ENCODE measurements around the gene RASGRF2.
A peak's percentile ranks its signal among the peaks of the same experiment; 100 is the strongest.

The RASGRF2 gene

GRCh38 chr5:81140441-81140840 lies 180.3 kb downstream of the RASGRF2 start:
- DNase-seq (ENCODE audit: low read depth), result no peak

- DNase-seq (ENCODE audit: low read depth), result peak; percentile 10
These were observed 180.8 kb downstream of the RASGRF2 start for GRCh38 chr5:81140943-81141342.

DNA sequence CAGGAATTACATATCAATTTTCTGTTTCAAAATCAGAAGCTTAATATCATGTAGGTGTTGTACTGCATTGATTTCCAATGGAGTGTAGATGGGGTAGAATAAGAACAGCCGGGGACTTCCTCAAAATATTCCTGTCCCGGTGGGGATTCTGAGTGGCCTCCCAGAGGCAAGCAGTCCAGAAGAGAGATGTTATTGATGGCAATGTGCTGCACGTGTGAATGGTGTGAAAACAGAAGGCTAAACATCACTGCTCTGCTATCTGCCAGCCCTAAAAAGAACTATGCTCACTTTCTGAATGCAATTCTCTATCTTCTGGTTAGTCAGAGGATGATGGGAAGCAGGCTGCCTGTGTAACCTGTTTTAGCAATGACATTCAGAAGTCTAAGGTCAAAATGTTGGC lies 181.9 kb downstream of the RASGRF2 start:
- no peak for DNase-seq (ENCODE audit: low read depth)

DNA sequence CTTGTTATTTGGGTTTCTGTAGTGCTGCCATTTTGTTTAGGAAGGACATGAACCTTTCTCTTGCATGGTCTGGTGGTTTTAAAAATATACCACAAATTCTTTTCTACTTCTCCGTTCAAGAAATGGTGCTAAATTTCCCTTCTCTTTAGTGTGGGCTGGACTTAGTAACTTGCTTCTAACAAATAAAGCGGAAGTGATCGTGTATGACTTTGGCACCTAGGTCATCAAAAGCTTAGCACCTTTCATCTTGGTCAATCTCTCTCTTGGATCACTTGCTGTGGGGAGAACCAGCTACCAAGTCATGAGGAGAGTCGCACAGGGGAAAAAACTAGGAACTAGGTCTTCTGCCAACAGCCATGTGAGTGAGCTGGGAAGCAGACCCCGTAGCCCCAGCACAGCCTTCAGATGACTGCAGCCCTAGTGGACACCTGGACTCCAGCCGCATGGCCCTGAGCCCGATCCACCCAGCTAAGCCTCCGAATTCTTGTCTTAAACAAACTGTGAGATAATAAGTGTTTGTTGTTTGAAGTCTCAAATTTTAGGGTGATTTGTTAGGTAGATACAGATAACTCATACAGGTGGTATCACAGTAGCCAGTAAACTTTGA lies 185.3 kb downstream of the RASGRF2 start:
- DNase-seq (ENCODE audit: low read depth), result no peak

- no peak for DNase-seq (ENCODE audit: low read depth)
These were observed 185.9 kb downstream of the RASGRF2 start for GRCh38 chr5:81146031-81146430.

GRCh38 chr5:81147011-81147885 lies 187.1 kb downstream of the RASGRF2 start:
- DNase-seq (ENCODE audit: low read depth), result no peak

DNA sequence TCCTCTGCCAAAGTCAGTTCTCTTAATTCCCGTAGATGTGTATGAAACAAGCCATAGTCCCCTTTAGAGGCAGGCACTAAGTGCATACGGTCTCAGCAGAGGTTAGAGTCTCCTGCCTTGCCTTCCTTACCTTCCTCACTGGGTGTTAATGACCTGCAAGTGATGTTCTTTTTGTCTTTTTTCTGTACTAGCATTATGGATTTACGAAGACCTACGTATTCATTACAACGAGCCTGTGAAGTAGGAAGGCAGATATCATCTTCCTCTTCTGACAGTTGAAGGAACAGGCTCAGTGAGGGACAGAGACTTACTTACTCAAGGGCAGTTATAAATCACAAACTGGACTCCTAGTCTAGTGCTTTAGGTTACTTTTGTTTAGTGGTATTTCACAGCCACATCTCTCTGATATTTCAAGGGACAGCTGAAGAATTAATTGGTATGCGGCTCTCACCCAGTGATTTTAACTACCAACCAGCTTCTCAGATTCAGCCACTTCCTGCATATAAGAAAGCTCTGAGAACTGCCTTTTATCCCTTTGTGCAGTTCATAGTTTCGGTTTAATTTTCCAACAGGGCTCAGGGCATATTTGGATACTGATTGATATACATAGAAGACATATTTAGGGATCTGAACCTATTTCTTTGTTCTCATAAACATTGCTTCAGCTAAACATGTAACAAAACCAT lies 187.9 kb downstream of the RASGRF2 start:
- DNase-seq (ENCODE audit: low read depth), result no peak

DNA sequence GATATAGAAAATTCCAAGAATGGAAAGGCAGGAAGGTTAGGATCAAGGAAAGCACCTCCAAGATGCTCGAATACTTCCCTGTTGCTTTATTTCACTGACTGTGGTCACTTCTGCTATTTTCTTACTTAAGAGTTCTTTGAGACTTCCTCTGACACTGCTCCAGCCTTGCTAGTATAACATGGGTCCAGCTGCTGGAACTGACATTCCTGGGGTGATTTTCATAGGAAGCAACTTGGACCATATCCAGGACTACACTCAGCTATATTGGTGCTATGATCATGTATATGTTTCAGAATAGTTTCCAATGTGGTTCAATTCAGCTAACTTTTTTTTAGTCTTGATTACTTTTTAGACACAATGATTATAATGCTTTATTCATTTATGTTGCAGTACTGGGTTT lies 191.4 kb downstream of the RASGRF2 start:
- DNase-seq (ENCODE audit: low read depth), result peak; percentile 79

DNA sequence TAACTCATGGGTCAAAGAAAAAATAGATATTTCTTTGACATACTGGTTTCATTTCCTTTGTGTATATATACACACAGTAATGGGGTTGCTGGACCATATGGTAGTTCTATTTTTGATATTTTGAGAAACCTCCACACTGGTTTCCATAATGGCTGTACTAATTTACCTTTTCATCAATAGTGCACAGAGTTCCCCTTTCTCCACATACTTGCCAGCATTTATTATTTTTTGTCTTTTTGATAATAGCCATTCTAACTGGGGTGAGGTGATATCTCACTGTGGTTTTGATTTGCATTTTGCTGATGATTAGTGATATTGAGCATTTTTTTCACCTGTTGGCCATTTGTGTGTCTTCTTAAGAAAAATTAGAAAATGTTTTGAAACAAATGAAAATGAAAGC lies 194.6 kb downstream of the RASGRF2 start:
- DNase-seq (ENCODE audit: low read depth), result no peak

DNA sequence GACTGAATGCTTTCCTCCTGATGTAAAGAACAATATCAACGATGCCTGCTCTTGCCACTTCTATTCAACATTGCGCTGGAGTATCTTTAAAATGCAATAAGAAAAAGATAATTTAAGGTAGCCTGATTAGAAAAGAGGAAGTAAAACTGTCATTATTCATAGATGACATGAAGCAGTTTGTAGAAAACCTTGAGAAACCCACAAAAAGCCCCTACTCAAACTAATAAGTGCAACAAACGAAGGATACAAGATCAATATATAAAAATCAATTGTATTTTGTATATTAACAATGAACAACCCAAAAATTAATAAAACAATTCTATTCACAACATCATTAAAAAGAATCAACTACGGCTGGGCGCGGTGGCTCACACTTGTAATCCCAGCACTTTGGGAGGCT lies 196.6 kb downstream of the RASGRF2 start:
- no peak for DNase-seq (ENCODE audit: low read depth)

DNA sequence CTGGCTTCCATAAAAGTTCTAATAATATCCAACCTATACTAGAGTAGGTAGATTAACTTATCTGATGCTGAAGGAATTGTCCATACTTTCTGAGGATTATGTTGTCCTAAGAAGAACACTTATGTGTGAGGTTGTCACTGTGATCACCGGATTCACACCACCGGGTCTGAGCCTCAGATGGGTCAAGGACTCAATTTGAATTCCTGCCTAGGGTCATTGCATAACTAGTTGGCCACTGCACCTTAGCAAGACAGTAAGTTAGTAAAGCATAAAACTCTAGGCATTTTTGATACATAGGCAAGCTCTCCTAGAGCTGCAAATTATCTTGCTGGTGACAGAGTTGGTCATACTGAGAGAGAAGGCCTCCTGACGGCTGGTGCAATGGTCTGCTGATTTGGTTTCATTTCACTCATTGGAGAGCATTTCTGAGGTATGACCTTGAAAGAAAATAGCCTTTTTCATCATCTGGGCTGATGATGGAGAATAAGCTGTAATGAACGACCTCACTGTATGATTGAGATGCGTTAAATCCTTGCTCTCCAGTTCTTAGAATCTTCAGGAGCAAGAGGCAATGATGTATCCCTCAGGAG lies 200.9 kb downstream of the RASGRF2 start:
- DNase-seq (ENCODE audit: low read depth), result no peak

GRCh38 chr5:81162501-81162900 lies 202.3 kb downstream of the RASGRF2 start:
- DNase-seq (ENCODE audit: low read depth), result no peak

DNA sequence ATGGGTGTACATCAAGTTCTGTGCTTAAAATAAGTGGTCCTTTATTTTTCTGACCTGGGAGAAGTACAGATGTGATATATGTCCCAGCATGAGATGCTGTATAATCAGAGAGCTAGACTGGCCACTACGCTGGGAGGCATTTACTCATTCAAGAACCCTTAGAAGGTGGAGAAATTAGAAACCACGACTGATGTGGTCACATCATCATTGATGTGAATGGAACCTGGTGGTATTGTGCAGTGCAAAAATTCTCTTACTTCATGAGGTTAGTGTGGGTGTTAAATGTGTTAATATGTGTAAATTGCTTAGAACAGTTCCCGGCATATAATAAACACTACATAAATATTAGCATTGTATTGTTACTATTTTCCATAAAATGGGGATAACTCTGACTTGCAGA lies 203.5 kb downstream of the RASGRF2 start:
- DNase-seq (ENCODE audit: low read depth), result no peak

DNA sequence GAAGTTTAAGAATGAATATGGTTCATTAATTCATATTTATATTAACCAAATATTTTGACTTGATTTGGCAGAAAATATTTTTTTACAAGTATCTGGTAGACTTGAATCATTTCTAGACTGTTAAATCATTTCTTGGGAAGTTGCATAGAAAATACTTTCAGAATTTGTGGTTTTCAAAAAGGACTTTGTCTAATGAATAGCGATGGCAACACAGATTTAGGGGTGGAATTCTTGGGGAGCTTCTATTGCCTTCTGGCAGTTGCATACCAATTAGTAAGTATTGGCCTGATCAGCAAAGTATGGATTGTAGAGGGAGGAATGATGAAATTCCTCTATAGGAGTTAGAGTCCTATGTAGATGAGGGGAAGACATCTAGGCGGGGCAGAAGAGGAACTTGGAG lies 204.3 kb downstream of the RASGRF2 start:
- no peak for DNase-seq (ENCODE audit: low read depth)

DNA sequence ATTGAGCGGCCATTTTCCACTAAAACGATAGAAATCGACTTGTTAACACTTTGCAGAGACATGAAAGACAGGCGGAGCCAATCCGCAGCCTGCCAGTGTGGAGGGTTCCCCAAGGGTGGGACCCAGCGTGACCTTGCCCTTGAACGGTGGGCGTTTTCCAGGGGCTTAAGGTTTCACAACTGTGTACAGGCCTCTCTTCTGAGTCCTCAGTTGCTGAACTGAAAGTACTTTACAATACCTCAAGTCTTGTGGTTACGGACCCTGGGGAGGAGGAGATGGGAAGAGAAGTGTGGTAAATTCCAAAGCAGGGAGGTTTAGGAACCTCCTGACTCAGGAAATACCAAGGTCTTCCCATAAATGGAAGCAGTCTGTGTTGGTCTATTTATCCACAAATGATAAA lies 204.8 kb downstream of the RASGRF2 start:
- peak; percentile 50 for DNase-seq (ENCODE audit: low read depth)

GRCh38 chr5:81165493-81166119 lies 205.4 kb downstream of the RASGRF2 start:
- peak; percentile 87 for DNase-seq (ENCODE audit: low read depth)

GRCh38 chr5:81166430-81166829 lies 206.3 kb downstream of the RASGRF2 start:
- no peak for DNase-seq (ENCODE audit: low read depth)

DNA sequence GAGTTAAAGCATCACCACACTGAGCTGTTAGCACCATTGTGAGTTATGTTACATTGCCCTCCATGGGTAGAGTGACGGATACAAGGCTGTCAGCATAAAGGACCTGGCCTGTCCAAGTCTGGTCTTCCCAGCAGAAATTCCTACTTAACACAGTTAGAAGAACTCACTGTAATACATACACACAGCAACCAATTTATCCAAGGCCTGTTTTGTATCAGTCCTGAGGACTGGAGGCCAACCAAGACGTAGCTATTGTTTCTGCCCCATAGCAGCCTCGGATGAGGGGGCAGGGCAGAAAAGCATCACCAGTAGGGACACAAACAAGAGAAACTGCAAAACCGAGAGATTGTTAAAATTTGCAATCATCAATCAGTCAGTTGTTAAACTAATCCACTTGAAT lies 206.9 kb downstream of the RASGRF2 start:
- no peak for DNase-seq (ENCODE audit: low read depth)

- DNase-seq (ENCODE audit: low read depth), result no peak
These were observed 207.4 kb downstream of the RASGRF2 start for GRCh38 chr5:81167544-81167943.

- no peak for DNase-seq (ENCODE audit: low read depth)
These were observed 209.8 kb downstream of the RASGRF2 start for GRCh38 chr5:81169924-81170323.

GRCh38 chr5:81171769-81172168 lies 211.6 kb downstream of the RASGRF2 start:
- DNase-seq (ENCODE audit: low read depth), result peak; percentile 7

DNA sequence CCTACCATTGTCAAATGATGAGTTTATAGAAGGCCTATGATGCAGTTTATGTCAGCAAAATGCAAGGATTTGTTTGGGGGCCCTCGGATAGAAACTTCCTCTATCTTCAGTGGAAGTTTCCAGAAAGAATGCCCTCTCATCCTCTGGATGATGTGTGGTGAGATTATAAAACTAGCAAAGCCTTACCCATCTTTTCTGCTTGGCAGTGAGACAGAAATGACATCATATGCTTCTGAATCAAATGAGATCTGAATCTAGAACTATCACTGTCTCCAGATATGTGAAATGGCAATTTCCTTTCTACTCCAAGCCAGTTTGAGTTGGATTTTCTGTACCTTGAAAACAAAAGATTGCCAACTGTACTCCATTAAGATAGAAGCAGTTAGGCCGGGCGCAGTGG lies 212.5 kb downstream of the RASGRF2 start:
- DNase-seq (ENCODE audit: low read depth), result no peak

Measured in ELR (cell line).